SK-N-SH (cell line): Measurements from ENCODE around the gene CRABP1. TPM values are rescaled to one million over a fixed set of nuclear protein-coding genes. Genes with fewer than 3 reads are reported as not detected.

Experiments used
- CTCF ChIA-PET: fragments of 300-600, 350-600 bp; formaldehyde crosslinking; extraction: SDS; loops from one replicate; lab custom pipeline; 2021; lab: Yijun Ruan, JAX
- POLR2A ChIA-PET: fragments of 350-600 bp; sonication (Branson Sonifier 250); formaldehyde crosslinking; extraction: SDS; loops from one replicate; lab custom pipeline; 2020; ENCODE audit warnings: antibody characterized with exemption, inconsistent platforms; lab: Yijun Ruan, JAX
- DNase-seq: peaks from one replicate; pipeline ENCODE4 v3.0.0; 2012
- H2AFZ ChIP-seq: fragments of 200-600 bp; sonication (generic); 2 replicates; pipeline ENCODE4 v1.8.1; 2016; ENCODE audit warnings: antibody characterized with exemption, mild to moderate bottlenecking, low read depth
- H3F3A ChIP-seq: fragments of 200-600 bp; sonication (generic); replicated peaks from 2 replicates; pipeline ENCODE3; 2016; ENCODE audit warnings: antibody characterized with exemption, mild to moderate bottlenecking; ENCODE audit not compliant: insufficient read depth
- H3K27ac ChIP-seq, 2 experiments: fragments of 200-500 bp in 1 of 2; fragments of 200-600 bp in 1 of 2; sonication (Bioruptor generic) in 1 of 2; sonication (generic), shearing (Covaris generic) in 1 of 2; 2 replicates each; pipeline versions ENCODE4 v1.5.1 to v1.6.1; 2014 to 2016; ENCODE audit warnings: low read depth in 2 of 2, inconsistent platforms in 1 of 2, low read length in 1 of 2, mild to moderate bottlenecking in 1 of 2, mixed read lengths in 1 of 2
- H3K27me3 ChIP-seq: fragments of 200-600 bp; sonication (generic), shearing (Covaris generic); 2 replicates; pipeline ENCODE4 v1.6.1; 2016; ENCODE audit warnings: mixed run types; ENCODE audit not compliant: insufficient read depth
- H3K36me3 ChIP-seq, 2 experiments: fragments of 200-500 bp in 1 of 2; fragments of 200-600 bp in 1 of 2; sonication (Bioruptor generic) in 1 of 2; sonication (generic) in 1 of 2; replicated peaks in 1 of 2; 2 replicates each; pipeline versions ENCODE3 to v1.5.1; 2014 to 2016; ENCODE audit warnings: low read length in 1 of 2, mild to moderate bottlenecking in 1 of 2; ENCODE audit not compliant: insufficient read depth in 2 of 2, control insufficient read depth in 1 of 2
- H3K4me1 ChIP-seq, 2 experiments: fragments of 200-500 bp in 1 of 2; fragments of 200-600 bp in 1 of 2; sonication (Bioruptor generic) in 1 of 2; sonication (generic), shearing (Covaris generic) in 1 of 2; 2 replicates each; pipeline versions ENCODE4 v1.5.1 to v1.6.1; 2014 to 2016; ENCODE audit warnings: low read depth in 1 of 2, low read length in 1 of 2, mixed run types in 1 of 2; ENCODE audit not compliant: insufficient read depth in 2 of 2, control insufficient read depth in 1 of 2
- H3K4me2 ChIP-seq: fragments of 200-600 bp; sonication (generic), shearing (Covaris generic); 2 replicates; pipeline ENCODE4 v1.6.1; 2017; ENCODE audit warnings: mixed run types
- H3K4me3 ChIP-seq, 2 experiments: fragments of 200-500 bp in 1 of 2; fragments of 200-600 bp in 1 of 2; sonication (Bioruptor generic) in 1 of 2; sonication (generic), shearing (Covaris generic) in 1 of 2; 2 replicates each; pipeline versions ENCODE4 v1.5.1 to v1.8.1; 2014 to 2016; ENCODE audit warnings: low read depth in 2 of 2, inconsistent platforms in 1 of 2, low read length in 1 of 2, mild to moderate bottlenecking in 1 of 2, mixed read lengths in 1 of 2, moderate library complexity in 1 of 2
- H3K79me2 ChIP-seq: fragments of 200-600 bp; sonication (generic); 2 replicates; pipeline ENCODE4 v1.8.1; 2017; ENCODE audit warnings: mild to moderate bottlenecking; ENCODE audit not compliant: insufficient read depth
- H3K9ac ChIP-seq: fragments of 200-600 bp; sonication (generic); 2 replicates; pipeline ENCODE4 v1.6.1; 2017; ENCODE audit warnings: mixed run types
- H3K9me2 ChIP-seq: fragments of 200-600 bp; sonication (generic); 2 replicates; pipeline ENCODE4 v1.6.1; 2017; ENCODE audit warnings: mixed run types
- H3K9me3 ChIP-seq: fragments of 200-600 bp; sonication (generic); 2 replicates; pipeline ENCODE4 v1.6.1; 2017; ENCODE audit warnings: mixed run types, mild to moderate bottlenecking, moderate library complexity
- H4K20me1 ChIP-seq: fragments of 200-600 bp; sonication (generic); 2 replicates; pipeline ENCODE4 v1.6.1; 2017; ENCODE audit warnings: mild to moderate bottlenecking, mixed run types; ENCODE audit not compliant: insufficient read depth
- FOXJ3 ChIP-seq: sonication (generic); formaldehyde crosslinking; IDR thresholded peaks from 2 replicates; pipeline ENCODE4 v1.5.1; 2020; ENCODE audit warnings: mild to moderate bottlenecking, missing genetic modification reagents
- MXI1 ChIP-seq: IDR thresholded peaks from 2 replicates; pipeline ENCODE4 v1.6.1; 2012; ENCODE audit warnings: mild to moderate bottlenecking, low read depth, low read length, improper control_type of control experiment
- NFIC ChIP-seq: IDR thresholded peaks from 2 replicates; pipeline ENCODE4 v1.4.0; 2012; ENCODE audit warnings: borderline replicate concordance
- WGBS: methylation state at CpG from one replicate; pipeline ENCODE4 v1.1.6; 2017; ENCODE audit warnings: low lambda C conversion rate; 5-methylcytosine and 5-hydroxymethylcytosine counted together
- polyA plus RNA-seq, 3 experiments: library from polyadenylated mRNA; depleted of rRNA; stranded (reverse); fragments of >200 nt; gene quantifications; 2 replicates each; pipeline ENCODE4 v1.2.3, GENCODE V29; 2012
- TF ChIP-seq, protein P1 (sequence below): fragments of 200-600 bp; sonication (generic); IDR thresholded peaks from 2 replicates; pipeline ENCODE4 v1.6.1; 2017; ENCODE audit warnings: antibody characterized with exemption, mild to moderate bottlenecking, moderate library complexity
- TF ChIP-seq, protein P2 (sequence below): IDR thresholded peaks from 2 replicates; pipeline ENCODE4 v1.4.0; 2012; ENCODE audit warnings: low read depth, borderline replicate concordance
- TF ChIP-seq, protein P3 (sequence below): fragments of 150-350 bp; IDR thresholded peaks from 2 replicates; pipeline ENCODE4 v1.6.1; 2017; ENCODE audit warnings: antibody characterized with exemption, low read length, low read depth, borderline replicate concordance

CRABP1 gene
- polyA plus RNA-seq, 1 of the 3 experiments (the other 2 are of a cell fraction), result 1.0 TPM

DNA sequence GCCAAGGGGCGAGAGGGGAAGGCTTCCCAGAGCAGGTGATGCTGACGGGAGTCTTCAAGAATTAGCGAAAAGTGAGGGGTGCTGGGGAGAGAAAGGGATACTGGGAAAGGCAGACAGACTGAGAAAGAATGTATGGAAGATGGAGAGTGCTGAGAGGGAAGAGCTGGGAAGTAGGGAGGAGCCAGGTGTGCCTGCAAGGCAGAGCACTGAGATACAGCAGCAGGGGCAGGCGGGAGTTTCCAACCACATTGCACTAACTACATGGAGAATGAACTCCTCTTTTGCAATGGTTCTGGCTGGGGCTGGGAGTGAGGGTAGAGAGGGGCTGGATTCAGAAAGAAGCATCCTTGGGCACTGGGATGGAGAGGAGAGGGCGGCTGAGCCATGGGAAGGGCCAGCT is 16.0 kb upstream of the CRABP1 start:
- Histone ChIP-seq H3K4me1 (peaks cover 3 to 26% of the 10 kb centered on the region in 2 experiments; a peak in 2 of 4 replicates), H3K9ac (no peak overlapping the region), H3K79me2 (no peaks in the 10 kb centered on the region), H3K4me3 (no peak overlapping the region), H3K9me3 (no peaks in the 10 kb centered on the region), H3K36me3 (no peaks in the 10 kb centered on the region), H3K4me2 (no peak overlapping the region), H2AFZ (no peak overlapping the region), H3F3A (no peaks in the 10 kb centered on the region), H3K27me3 (no peaks in the 10 kb centered on the region), H4K20me1 (no peaks in the 10 kb centered on the region), H3K27ac (no peak overlapping the region), H3K9me2 (no peaks in the 10 kb centered on the region)
- 88% methylated on average over 5 of the region's 5 CpGs for WGBS
- no peak for TF ChIP-seq NFIC
- ChIA-PET POLR2A (no interaction called here), CTCF (interaction anchor here (0.7 to 31.8 kb wide), 3 partner anchors 22 to 490 kb away, joined by 3 to 772 read pairs (median 3); no protein-coding TSS in a partner anchor)
- no peak for DNase-seq

DNA sequence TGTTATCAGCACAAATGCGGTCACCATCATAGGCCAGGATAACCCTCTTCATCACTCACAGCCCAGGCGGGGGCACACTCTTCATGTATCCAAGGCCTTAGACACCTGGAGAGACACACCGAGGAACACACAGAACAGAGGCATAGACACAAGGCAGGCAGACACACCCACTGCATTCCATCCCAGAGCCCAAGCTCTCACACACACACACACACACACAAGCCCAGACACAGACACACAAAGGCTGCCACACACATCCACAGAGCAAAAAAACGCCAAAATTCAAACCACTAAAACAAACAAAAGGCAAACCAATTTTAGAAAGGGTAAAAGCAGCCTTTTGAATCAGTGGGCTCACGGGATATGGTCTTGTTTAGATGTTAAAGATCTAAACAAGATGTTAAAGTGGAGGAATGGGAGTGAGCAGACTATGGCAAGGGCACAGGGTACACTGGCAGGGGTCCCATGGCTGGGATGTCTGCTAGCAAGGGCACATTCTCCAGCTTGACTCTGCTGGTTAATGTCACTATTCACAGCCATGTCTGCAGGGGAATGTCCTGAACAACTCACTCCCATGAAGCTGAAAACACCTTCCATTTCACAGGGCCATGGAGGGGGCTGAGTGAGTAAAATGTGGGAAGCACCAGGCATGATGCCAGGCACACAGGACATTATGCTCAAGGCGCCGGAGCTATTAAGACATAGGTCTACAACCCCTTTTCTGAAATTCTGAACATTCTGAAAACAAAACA is 14.9 kb upstream of the CRABP1 start:
- Histone ChIP-seq H3K36me3 (no peaks in the 10 kb centered on the region), H3K79me2 (no peaks in the 10 kb centered on the region), H3K27me3 (no peaks in the 10 kb centered on the region), H3K9me3 (no peaks in the 10 kb centered on the region), H4K20me1 (no peaks in the 10 kb centered on the region), H3K4me2 (no peak overlapping the region), H3K9me2 (no peaks in the 10 kb centered on the region), H2AFZ (no peak overlapping the region), H3K4me3 (no peak overlapping the region), H3K9ac (no peak overlapping the region), H3K4me1 (peaks cover 3 to 26% of the 10 kb centered on the region in 2 experiments; a peak in 2 of 4 replicates), H3K27ac (no peak overlapping the region), H3F3A (no peaks in the 10 kb centered on the region)
- TF ChIP-seq MXI1 (no peak), FOXJ3 (CRISPR knock-in tag) (no peak)
- TF ChIP-seq, protein P1, sequence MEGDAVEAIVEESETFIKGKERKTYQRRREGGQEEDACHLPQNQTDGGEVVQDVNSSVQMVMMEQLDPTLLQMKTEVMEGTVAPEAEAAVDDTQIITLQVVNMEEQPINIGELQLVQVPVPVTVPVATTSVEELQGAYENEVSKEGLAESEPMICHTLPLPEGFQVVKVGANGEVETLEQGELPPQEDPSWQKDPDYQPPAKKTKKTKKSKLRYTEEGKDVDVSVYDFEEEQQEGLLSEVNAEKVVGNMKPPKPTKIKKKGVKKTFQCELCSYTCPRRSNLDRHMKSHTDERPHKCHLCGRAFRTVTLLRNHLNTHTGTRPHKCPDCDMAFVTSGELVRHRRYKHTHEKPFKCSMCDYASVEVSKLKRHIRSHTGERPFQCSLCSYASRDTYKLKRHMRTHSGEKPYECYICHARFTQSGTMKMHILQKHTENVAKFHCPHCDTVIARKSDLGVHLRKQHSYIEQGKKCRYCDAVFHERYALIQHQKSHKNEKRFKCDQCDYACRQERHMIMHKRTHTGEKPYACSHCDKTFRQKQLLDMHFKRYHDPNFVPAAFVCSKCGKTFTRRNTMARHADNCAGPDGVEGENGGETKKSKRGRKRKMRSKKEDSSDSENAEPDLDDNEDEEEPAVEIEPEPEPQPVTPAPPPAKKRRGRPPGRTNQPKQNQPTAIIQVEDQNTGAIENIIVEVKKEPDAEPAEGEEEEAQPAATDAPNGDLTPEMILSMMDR, result no peak
- TF ChIP-seq, protein P2, sequence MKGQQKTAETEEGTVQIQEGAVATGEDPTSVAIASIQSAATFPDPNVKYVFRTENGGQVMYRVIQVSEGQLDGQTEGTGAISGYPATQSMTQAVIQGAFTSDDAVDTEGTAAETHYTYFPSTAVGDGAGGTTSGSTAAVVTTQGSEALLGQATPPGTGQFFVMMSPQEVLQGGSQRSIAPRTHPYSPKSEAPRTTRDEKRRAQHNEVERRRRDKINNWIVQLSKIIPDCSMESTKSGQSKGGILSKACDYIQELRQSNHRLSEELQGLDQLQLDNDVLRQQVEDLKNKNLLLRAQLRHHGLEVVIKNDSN, result no peak
- TF ChIP-seq, protein P3, sequence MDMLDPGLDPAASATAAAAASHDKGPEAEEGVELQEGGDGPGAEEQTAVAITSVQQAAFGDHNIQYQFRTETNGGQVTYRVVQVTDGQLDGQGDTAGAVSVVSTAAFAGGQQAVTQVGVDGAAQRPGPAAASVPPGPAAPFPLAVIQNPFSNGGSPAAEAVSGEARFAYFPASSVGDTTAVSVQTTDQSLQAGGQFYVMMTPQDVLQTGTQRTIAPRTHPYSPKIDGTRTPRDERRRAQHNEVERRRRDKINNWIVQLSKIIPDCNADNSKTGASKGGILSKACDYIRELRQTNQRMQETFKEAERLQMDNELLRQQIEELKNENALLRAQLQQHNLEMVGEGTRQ, result no peak
- ChIA-PET POLR2A (no interaction called here), CTCF (interaction anchor here (1.2 to 31.8 kb wide), 5 partner anchors 8 to 83 kb away, joined by 3 to 772 read pairs (median 5); no protein-coding TSS in a partner anchor)
- no peak for DNase-seq
- WGBS, result 84% methylated on average over 7 of the region's 7 CpGs
